Embryonic facial prominence (tissue), 1 donor: ENCODE results near the gene LASP1.

Experiments used
- DNase-seq: peaks from one replicate; pipeline ENCODE4 v3.0.0-alpha.2; 2016; ENCODE audit errors: extremely low spot score

LASP1 gene

GRCh38 chr17:38870259-38871165 is 654 bp downstream of the LASP1 start:
- DNase-seq = peak; percentile 48

GRCh38 chr17:38871247-38872015 is 1.6 kb downstream of the LASP1 start:
- DNase-seq = no peak

- no peak for DNase-seq
These were observed 2.2 kb downstream of the LASP1 start for GRCh38 chr17:38872027-38872511.

- DNase-seq = no peak
These were observed 3.0 kb downstream of the LASP1 start for GRCh38 chr17:38872671-38873385.

DNA sequence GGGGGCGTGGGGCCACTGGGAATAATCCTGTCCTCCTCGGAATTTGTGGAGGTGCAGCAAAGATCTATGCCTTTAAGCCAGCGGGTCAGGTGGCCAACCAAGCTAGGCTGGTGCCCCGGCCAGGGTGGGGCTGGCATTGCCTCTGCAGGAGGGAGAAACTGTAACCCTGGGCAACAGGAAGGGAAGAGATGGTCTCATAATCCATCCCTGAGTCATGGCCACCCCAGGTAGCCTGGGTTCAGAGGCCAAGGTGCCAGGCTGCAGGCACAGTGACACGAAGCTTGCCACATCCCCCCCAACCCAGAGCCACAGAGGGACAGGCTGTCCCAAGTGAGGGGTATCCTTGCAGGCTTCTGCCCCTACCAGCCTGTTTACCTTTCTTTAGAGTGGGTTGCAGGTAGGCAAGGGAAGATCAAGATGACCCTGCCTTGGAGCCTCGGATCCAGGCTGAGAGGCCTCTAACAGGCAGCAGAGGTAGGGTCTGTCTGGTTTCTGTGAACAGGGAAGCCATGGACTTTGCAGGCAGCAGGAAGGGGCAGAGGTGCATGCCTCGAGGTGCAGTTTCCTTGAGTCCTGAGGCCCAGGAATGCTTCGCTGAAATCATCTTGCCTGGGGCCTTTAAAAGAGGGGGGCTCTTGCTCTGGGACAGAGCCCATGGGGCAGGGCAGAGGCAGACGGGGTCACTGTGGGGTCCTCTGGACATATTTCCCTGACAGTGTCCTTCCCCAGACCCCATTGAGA is 4.0 kb downstream of the LASP1 start:
- no peak for DNase-seq

DNA sequence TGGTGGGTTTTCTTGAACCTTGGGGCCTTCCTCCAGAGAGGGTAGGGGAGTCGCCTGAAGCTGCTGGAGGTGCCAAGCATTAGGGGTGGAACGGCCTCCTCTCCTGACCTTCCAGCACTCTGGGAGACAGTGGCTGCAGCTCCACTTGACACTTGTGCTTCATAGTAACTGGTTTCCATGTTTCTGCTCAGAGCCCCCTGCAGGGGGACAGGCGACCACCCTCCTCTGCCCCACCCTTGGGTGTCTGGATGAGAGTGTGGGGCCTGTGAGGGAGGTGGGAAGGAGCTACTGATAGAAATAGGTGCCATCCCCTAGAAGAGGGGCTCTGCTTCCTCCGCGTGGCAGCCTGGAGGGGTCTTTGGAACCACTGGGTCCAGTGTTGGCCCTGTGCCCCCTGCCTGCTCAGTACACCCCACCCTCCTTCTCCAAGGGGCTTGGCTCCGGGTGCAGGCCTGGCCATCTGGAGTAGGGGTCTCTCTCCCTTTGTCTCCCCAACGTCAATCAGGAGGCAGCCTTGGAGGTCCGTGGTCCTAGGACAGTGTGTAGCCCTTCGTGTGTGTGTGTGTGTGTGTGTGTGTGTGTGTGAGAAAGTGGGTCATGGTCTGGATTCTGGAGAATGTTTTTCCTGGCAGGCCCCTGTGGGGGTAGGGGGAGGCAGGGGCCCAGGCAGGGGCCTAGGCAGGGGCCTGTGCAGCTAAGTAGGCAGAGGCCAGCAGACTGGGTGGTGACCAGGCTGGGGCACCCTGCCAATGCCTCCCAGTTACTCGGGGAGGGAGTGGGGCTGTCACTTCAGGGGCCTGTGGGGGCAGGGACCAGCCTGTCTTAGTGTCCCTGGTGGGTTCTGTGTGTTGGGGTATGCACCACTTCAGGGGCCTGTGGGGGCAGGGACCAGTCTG is 4.9 kb downstream of the LASP1 start:
- no peak for DNase-seq

GRCh38 chr17:38875477-38876075 is 5.7 kb downstream of the LASP1 start:
- DNase-seq = no peak

- DNase-seq = no peak
These were observed 7.4 kb downstream of the LASP1 start for GRCh38 chr17:38877130-38877851.

DNA sequence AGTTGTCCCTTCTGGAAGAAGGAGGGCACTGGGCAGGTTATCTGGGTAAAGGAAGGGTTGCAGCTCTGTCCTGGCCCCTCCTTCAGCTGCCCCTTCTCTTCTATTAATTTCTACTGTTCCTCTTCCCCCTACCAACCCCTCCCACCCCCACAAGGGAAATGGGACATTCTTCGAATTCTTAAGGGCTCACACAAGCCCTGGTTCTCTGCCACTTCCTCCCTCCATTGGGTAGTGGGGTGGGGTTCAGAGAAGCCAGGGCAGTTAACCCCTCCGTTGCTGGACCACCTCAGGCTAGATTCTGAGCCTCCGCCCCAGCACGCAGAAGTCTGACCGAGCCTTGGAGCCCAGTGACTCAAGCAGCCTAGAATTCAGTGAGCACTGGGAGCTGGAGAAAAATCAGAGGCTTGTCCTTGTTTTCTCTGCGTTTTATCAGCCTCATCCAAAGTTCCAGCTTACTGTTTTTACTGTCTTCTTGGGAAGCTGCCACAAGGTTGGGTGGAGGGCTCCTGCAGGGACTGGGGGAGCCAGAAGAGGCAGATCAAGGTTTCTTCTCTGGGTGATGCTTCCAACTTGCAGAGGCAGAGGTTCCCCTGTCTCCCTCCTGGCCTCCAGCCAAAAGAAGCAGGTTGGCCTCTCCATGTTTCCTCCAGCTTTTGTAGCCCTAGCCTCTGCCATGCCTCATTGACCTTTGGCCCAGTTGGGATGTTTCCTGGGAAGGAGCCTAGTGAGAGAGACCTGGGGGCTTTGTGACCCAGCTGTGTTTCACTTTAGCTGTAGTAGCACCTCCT is 10.2 kb downstream of the LASP1 start:
- no peak for DNase-seq

DNA sequence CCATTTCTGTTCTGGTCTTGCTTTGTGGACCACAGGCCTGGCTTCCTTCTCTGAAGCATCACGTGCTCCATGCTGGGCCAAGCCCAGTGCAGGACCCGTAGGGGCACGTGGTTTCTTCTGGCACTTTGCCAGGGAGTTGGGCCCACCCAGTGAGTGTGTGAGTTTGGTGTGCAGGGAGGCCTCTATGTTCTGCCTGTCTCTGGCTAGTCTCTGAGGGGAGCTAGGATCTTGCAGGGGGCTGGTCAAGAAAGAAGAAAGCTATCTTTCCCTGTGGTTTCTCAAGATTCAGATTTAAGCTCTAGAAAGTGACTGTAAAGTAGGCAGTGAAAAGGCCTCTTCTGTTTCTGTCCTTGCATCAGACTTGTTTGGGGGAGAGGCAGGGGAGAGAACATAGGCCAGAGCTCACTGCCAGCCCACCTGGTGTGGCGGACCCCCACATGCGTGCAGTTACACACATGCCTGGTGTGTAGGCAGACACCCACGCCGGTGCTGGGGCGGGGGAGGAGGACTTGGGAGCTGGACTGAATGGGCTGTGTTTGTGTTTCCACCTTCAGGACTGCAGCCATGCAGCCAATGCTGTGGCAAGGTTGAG is 11.8 kb downstream of the LASP1 start:
- DNase-seq = no peak

DNA sequence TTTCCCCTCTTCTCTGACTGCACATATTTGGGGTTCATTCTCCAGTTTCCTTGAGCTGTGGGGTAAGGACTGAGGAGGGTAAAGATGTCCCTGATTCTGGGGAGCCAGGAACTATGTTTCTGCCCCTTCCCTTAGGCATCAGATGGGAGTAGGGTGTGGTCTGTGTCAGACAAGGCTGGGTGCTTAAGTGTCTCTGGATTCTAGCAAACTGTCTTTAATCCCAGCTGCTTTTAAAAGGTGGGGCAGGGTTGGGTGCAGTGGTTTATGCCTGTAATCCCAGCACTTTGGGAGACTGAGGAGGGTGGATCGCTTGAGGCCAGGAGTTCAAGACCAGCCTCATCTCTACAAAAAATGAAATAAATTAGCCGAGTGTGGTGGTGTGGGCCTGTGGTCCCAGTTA is 13.0 kb downstream of the LASP1 start:
- DNase-seq = no peak

- no peak for DNase-seq
These were observed 14.0 kb downstream of the LASP1 start for GRCh38 chr17:38883592-38884526.

GRCh38 chr17:38885044-38885727 is 15.3 kb downstream of the LASP1 start:
- no peak for DNase-seq

- DNase-seq = no peak
These were observed 16.1 kb downstream of the LASP1 start for GRCh38 chr17:38885728-38886642.

- DNase-seq = no peak
These were observed 16.8 kb downstream of the LASP1 start for GRCh38 chr17:38886643-38887010.
